ENCODE measurements around the gene IMMP2L. TPM values are rescaled to one million over a fixed set of nuclear protein-coding genes. Genes with fewer than 3 reads are reported as not detected.
"Not testable (repeated sequence)": the region's sequence is repeated elsewhere in the genome, so short reads cannot be mapped to it uniquely, and the experiment has no call there.

Gene IMMP2L
- total RNA-seq, 2 donors from 2014 or later: 7.3 to 7.7 TPM

DNA sequence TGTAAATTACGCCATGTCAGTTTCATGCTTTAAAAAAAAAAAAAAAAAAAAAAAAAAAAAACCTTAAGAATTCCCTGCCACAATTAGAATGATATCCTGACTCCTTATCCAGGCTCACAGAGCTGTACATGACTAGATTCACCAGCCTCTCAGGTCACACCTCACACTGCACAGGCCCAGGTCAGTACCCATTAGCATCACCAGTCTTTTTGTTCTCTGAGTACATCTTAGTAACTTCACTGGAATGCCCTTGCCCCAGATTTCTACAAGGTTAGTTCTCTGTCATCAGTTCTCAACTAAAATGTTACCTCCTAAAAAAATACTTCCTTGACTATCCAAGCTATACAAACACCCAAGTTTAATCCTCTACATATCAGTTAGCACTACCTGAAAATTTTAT is 260.4 kb downstream of the IMMP2L start:
- no peaks in the 10 kb centered on the region for H3K27me3 ChIP-seq
- no peak for TF ChIP-seq CTCF (IDR thresholded peaks at IDR 0.05)
- no peaks in the 10 kb centered on the region for H3K9me3 ChIP-seq
- H3K4me1 ChIP-seq: no peaks in the 10 kb centered on the region
- H3K27ac ChIP-seq: no peak overlapping the region
- no peak overlapping the region for H3K4me3 ChIP-seq
- DNase-seq (ENCODE audit: low spot score): no peak
- no peaks in the 10 kb centered on the region for H3K36me3 ChIP-seq

DNA sequence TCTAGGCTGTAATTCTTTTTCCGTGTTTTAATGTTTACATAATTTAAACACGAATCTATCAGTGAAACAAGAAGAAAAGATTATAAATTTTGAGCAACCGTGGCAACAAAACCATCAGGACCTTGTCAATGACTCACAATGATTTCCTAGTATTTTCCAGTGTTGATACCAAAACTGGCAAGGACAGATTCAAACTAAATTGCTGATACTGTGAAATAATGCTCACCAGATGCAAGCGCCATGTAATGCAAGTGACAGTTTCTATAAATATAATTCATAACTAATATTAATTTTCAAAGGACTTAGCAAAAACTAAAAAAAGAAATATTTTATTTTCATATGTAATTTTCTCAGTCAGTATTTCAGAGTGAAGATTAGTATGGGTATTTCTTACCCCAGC is 267.8 kb downstream of the IMMP2L start:
- Histone ChIP-seq H3K27me3 (no peaks in the 10 kb centered on the region), H3K4me3 (no peak overlapping the region), H3K9me3 (no peaks in the 10 kb centered on the region), H3K36me3 (no peaks in the 10 kb centered on the region), H3K27ac (no peak overlapping the region), H3K4me1 (no peaks in the 10 kb centered on the region)
- no peak for TF ChIP-seq CTCF (IDR thresholded peaks at IDR 0.05)
- no peak for DNase-seq (ENCODE audit: low spot score)

GRCh38 chr7:111292026-111292470 is 270.2 kb downstream of the IMMP2L start:
- TF ChIP-seq CTCF (IDR thresholded peaks at IDR 0.05): no peak
- Histone ChIP-seq H3K27me3 (no peaks in the 10 kb centered on the region), H3K4me1 (no peaks in the 10 kb centered on the region), H3K27ac (no peak overlapping the region), H3K9me3 (no peaks in the 10 kb centered on the region), H3K36me3 (no peaks in the 10 kb centered on the region), H3K4me3 (no peak overlapping the region)
- DNase-seq (ENCODE audit: low spot score): no peak

DNA sequence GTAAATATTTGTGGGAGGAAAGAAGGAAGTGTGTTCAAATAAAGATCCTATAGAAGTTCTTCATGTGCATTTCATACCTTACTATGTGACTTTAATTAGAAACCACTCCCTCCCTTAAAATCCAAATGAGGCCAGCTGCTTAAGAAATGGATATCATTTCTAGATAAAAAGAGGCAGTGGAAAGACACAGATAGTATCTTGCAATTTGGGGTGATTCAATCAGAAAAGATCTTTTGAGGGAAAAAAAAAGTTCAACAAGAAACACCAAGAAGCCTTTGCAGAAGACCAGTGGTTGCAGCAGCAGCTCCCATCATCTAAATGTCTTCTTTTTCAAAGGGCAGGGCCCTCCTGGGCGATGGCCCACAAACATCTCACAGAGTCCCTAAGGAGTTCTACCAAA is 271.3 kb downstream of the IMMP2L start:
- H3K27ac ChIP-seq: no peak overlapping the region
- H3K9me3 ChIP-seq: no peaks in the 10 kb centered on the region
- no peaks in the 10 kb centered on the region for H3K4me1 ChIP-seq
- H3K36me3 ChIP-seq: no peaks in the 10 kb centered on the region
- no peak for DNase-seq (ENCODE audit: low spot score)
- no peak overlapping the region for H3K4me3 ChIP-seq
- no peaks in the 10 kb centered on the region for H3K27me3 ChIP-seq
- no peak for TF ChIP-seq CTCF (IDR thresholded peaks at IDR 0.05)

- Histone ChIP-seq H3K27ac (no peak overlapping the region), H3K4me1 (no peaks in the 10 kb centered on the region), H3K9me3 (no peaks in the 10 kb centered on the region), H3K36me3 (no peaks in the 10 kb centered on the region), H3K27me3 (no peaks in the 10 kb centered on the region), H3K4me3 (no peak overlapping the region)
- DNase-seq (ENCODE audit: low spot score): no peak
- no peak for TF ChIP-seq CTCF (IDR thresholded peaks at IDR 0.05)
Measured at GRCh38 chr7:111290419-111290818, 271.9 kb downstream of the IMMP2L start.

DNA sequence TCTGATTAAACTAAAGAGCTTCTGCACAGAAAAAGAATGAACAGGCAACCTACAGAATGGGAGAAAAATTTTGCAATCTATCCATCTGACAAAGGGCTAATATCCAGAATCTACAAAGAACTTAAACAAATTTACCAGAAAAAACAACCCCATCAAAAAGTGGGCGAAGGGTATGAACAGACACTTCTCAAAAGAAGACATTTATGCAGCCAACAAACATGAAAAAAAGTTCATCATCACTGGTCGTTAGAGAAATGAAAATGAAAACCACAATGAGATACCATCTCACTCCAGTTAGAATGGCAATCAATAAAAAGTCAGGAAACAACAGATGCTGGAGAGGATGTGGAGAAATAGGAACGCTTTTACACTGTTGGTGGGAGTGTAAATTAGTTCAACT is 273.9 kb downstream of the IMMP2L start:
- not testable (repeated sequence) for DNase-seq (ENCODE audit: low spot score); H3K36me3 ChIP-seq; H3K4me1 ChIP-seq; H3K27me3 ChIP-seq; H3K27ac ChIP-seq; H3K4me3 ChIP-seq; H3K9me3 ChIP-seq

Measured in right atrium auricular region (tissue), 2 donors.